ENCODE measurements around the gene RIMS3.

RIMS3 gene

GRCh38 chr1:40673452-40673851 is 8.0 kb upstream of the RIMS3 start:
- H3K4me3 ChIP-seq (ENCODE audit: low read depth, low read length): no peak overlapping the region
- POLR2A ChIA-PET: no interaction called here
- CTCF ChIA-PET: interaction anchor here (0.6 to 1.6 kb wide), 2 partner anchors 42 to 933 kb away, joined by 3 to 5 read pairs; no protein-coding TSS in a partner anchor
- no peak for TF ChIP-seq CTCF (IDR thresholded peaks at IDR 0.05; ENCODE audit: insufficient read depth, low read length, missing control alignments)
- no peak for DNase-seq (ENCODE audit: low read depth, low spot score)

- ChIA-PET POLR2A (no interaction called here), CTCF (interaction anchor here (0.6 to 4.9 kb wide), 29 partner anchors 10 to 526 kb away, joined by 3 to 59 read pairs (median 4); partner anchors contain the start of gene NFYC)
- H3K4me3 ChIP-seq (ENCODE audit: low read depth, low read length): no peak overlapping the region
- DNase-seq (ENCODE audit: low read depth, low spot score): no peak
- TF ChIP-seq CTCF (IDR thresholded peaks at IDR 0.05; ENCODE audit: insufficient read depth, low read length, missing control alignments): peak; percentile 86
Measured at GRCh38 chr1:40668769-40669525, 3.5 kb upstream of the RIMS3 start.

- ChIA-PET CTCF (no interaction called here), POLR2A (interaction anchor here (0.6 to 0.7 kb wide), 2 partner anchors 27 to 95 kb away, joined by 3 read pairs; partner anchors contain the start of gene NFYC)
- H3K4me3 ChIP-seq (ENCODE audit: low read depth, low read length): no peak overlapping the region
- no peak for TF ChIP-seq CTCF (IDR thresholded peaks at IDR 0.05; ENCODE audit: insufficient read depth, low read length, missing control alignments)
- DNase-seq (ENCODE audit: low read depth, low spot score): no peak
Measured at GRCh38 chr1:40664791-40665190, 691 bp downstream of the RIMS3 start.

- no peak for DNase-seq (ENCODE audit: low read depth, low spot score)
- ChIA-PET CTCF (interaction anchor here (0.5 to 1.0 kb wide), 2 partner anchors 8 to 48 kb away, joined by 3 read pairs; no protein-coding TSS in a partner anchor), POLR2A (no interaction called here)
- no peak for TF ChIP-seq CTCF (IDR thresholded peaks at IDR 0.05; ENCODE audit: insufficient read depth, low read length, missing control alignments)
- H3K4me3 ChIP-seq (ENCODE audit: low read depth, low read length): no peak overlapping the region
Measured at GRCh38 chr1:40664167-40664537, 1.3 kb downstream of the RIMS3 start.

- POLR2A ChIA-PET: no interaction called here
- H3K4me3 ChIP-seq (ENCODE audit: low read depth, low read length): no peak overlapping the region
- CTCF ChIA-PET: interaction anchor here (0.5 to 1.6 kb wide), 4 partner anchors 9 to 51 kb away, joined by 3 to 5 read pairs (median 4); no protein-coding TSS in a partner anchor
- no peak for DNase-seq (ENCODE audit: low read depth, low spot score)
- no peak for TF ChIP-seq CTCF (IDR thresholded peaks at IDR 0.05; ENCODE audit: insufficient read depth, low read length, missing control alignments)
Measured at GRCh38 chr1:40663324-40664166, 1.9 kb downstream of the RIMS3 start.

GRCh38 chr1:40662864-40663263 is 2.6 kb downstream of the RIMS3 start:
- TF ChIP-seq CTCF (IDR thresholded peaks at IDR 0.05; ENCODE audit: insufficient read depth, low read length, missing control alignments): no peak
- ChIA-PET CTCF (interaction anchor here (1.5 to 1.6 kb wide), 2 partner anchors 32 to 50 kb away, joined by 4 to 5 read pairs; no protein-coding TSS in a partner anchor), POLR2A (no interaction called here)
- no peak for DNase-seq (ENCODE audit: low read depth, low spot score)
- H3K4me3 ChIP-seq (ENCODE audit: low read depth, low read length): no peak overlapping the region
